Sigmoid colon (tissue), 4 donors: ENCODE results near the gene CFAP97.

Experiments
- POLR2A ChIP-seq, 2 donors: fragments of 450-650 bp; IDR thresholded peaks; one replicate each; pipeline ENCODE4 v1.6.1; 2016; ENCODE audit warnings: antibody characterized with exemption in 2 of 2, mild to moderate bottlenecking in 2 of 2, moderate library complexity in 2 of 2
- POLR2AphosphoS5 ChIP-seq, 4 donors: sonication (generic); formaldehyde crosslinking; IDR thresholded peaks; one replicate each; pipeline ENCODE4 v1.6.1; 2017; ENCODE audit warnings: antibody characterized with exemption in 4 of 4
- TF ChIP-seq, protein P1 (sequence below), 4 experiments: fragments of 450-650 bp in 3 of 4; fragments of 200-600 bp in 1 of 4; IDR thresholded peaks; one replicate each; pipeline ENCODE4 v1.5.1; 2016 to 2019; ENCODE audit warnings: antibody characterized with exemption in 4 of 4, mild to moderate bottlenecking in 3 of 4, moderate library complexity in 2 of 4

DNA sequence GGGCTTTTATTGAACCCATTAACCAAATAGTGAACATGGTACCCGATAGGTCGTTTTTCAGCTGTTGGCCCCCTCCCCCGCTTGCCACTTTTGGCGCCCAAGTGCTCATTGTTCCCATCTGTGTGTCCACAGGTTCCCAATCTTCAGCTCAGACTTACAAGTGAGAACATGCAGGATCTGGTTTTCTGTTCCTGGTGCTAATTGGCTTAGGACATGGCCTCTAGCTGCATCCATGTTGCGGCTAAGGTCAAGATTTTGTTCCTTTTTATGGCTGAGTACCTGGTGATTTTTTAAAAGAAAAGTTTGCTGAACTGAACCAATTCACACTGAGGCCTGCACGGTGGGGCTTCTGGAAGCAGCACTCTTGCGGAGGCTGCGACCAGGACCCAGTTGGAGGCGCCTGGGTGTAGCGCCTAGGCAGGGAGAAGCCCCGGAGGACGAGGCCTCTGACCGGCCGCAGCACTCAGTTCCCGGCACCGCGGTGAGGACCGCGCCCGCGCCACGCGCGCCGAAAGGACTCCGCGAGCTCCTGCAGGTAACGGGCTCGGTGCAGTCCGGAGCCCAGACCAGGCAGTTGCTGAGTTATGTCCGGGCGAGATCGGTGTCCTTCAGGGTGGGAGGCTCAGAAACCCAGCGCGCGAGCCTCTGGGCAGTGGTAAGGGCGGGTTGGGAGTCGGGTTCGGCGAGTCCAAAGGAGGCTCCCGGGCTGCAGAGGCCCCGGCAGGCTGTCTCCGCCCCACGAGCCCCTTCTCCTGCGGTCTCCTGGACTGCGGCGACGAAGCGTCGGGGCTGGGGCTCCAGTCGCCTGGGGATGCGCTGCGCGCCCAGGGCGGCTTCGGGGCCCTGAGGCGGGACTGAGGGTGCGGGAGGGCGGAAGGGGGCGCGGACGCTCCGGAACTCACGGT lies 76.5 kb downstream of the CFAP97 start:
- TF ChIP-seq, protein P1, sequence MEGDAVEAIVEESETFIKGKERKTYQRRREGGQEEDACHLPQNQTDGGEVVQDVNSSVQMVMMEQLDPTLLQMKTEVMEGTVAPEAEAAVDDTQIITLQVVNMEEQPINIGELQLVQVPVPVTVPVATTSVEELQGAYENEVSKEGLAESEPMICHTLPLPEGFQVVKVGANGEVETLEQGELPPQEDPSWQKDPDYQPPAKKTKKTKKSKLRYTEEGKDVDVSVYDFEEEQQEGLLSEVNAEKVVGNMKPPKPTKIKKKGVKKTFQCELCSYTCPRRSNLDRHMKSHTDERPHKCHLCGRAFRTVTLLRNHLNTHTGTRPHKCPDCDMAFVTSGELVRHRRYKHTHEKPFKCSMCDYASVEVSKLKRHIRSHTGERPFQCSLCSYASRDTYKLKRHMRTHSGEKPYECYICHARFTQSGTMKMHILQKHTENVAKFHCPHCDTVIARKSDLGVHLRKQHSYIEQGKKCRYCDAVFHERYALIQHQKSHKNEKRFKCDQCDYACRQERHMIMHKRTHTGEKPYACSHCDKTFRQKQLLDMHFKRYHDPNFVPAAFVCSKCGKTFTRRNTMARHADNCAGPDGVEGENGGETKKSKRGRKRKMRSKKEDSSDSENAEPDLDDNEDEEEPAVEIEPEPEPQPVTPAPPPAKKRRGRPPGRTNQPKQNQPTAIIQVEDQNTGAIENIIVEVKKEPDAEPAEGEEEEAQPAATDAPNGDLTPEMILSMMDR (IDR thresholded peaks at IDR 0.05) = no peak
- TF ChIP-seq POLR2A (IDR thresholded peaks at IDR 0.05) (no peak), POLR2AphosphoS5 (IDR thresholded peaks at IDR 0.05) (no peak)
